Measurements from ENCODE around the gene SEZ6L.

The SEZ6L gene

DNA sequence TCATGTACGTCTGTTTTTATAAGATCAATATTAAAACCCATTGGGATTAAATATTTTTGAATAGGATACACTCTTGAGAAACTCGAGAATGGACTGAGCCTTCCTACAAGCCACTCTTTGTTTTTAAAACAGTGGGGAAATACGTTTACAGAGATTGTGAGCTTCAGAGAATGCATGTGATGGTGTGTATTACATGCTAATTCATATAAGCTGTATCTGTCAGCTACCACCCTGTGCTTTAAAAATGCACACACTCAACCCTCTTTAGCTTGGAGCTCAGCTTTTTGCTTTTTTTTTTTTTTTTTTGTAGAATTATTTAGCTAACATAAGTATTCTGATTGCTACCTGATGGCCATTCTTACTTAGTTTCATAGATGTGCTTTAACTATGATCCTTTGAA, 213.5 kb downstream of the SEZ6L start:
- H3K36me3 ChIP-seq (ENCODE audit: control insufficient read depth, insufficient read depth, low read length), result no peaks in the 10 kb centered on the region
- no peak overlapping the region for H3K4me3 ChIP-seq (ENCODE audit: extremely low read depth, insufficient read depth, low read length, poor library complexity, severe bottlenecking)
- no CpG with 5 or more reads among the region's 3 CpGs for WGBS, 2 experiments (ENCODE audit: insufficient coverage in 2 of 2)
- no peaks in the 10 kb centered on the region for H3K9me3 ChIP-seq (ENCODE audit: control insufficient read depth, low read length)
- no peak overlapping the region for H3K27ac ChIP-seq (ENCODE audit: low read depth, low read length, severe bottlenecking)
- H3K4me1 ChIP-seq (ENCODE audit: control insufficient read depth, insufficient read depth, low read length, poor library complexity, severe bottlenecking), result no peaks in the 10 kb centered on the region

DNA sequence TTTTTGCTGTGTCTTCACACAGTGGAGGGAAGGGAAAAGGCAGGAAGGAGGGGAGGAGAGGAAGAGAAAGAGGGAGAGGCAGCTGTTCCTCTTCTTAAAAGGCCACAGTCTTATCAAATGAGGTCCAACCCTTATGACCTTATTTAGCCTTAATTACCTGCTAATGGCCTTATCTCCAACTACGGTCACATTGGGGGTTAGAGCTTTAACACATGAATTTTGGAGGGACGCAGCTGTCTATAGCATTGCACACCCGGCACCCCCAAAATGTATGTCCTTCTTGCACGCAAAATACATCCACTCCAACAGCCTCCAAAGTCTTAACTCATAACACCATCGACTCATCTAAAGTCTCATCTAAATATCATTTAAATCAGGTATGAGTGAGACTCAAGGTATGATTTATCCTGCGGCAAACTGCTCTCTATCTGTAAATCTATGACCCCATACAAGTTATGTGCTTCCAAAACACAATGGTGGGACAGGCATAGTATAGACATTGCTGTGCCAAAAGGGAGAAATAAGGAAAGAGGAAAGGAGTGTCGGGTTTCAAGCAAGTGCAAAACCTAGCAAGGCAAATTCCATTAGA, 214.8 kb downstream of the SEZ6L start:
- H3K4me3 ChIP-seq (ENCODE audit: extremely low read depth, insufficient read depth, low read length, poor library complexity, severe bottlenecking), result no peak overlapping the region
- no peak overlapping the region for H3K27ac ChIP-seq (ENCODE audit: low read depth, low read length, severe bottlenecking)
- no peaks in the 10 kb centered on the region for H3K4me1 ChIP-seq (ENCODE audit: control insufficient read depth, insufficient read depth, low read length, poor library complexity, severe bottlenecking)
- no peaks in the 10 kb centered on the region for H3K9me3 ChIP-seq (ENCODE audit: control insufficient read depth, low read length)
- WGBS, 2 experiments (ENCODE audit: insufficient coverage in 2 of 2), result 71 to 88% methylated on average over 4 to 6 of the region's 7 CpGs
- no peaks in the 10 kb centered on the region for H3K36me3 ChIP-seq (ENCODE audit: control insufficient read depth, insufficient read depth, low read length)

DNA sequence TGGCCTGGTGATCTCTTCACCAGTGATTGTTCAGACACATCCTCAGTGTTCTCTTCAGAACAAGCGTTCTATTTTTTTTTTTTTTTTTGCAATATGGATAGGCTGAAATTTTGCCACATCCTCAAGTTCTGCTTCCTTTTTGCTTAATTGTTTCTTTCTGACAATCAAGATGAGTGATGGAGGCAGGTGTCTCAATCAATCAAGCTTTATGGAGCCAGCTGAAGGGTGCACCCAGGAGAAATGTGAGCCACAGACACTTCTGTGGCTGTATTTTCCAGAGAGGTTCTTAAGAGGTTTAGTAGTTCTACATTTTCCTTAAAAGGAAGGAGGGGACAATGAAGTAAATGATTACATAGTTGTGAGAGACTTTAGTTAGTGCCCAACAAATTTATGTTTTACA, 215.9 kb downstream of the SEZ6L start:
- no CpG with 5 or more reads among the region's 1 CpG for WGBS, 2 experiments (ENCODE audit: insufficient coverage in 2 of 2)

GRCh38 chr22:26389125-26389524, 219.9 kb downstream of the SEZ6L start:
- 80% methylated on average over 1 of the region's 3 CpGs; no CpG with 5 or more reads in 1 of the 2 experiments for WGBS, 2 experiments (ENCODE audit: insufficient coverage in 2 of 2)
- no peaks in the 10 kb centered on the region for H3K9me3 ChIP-seq (ENCODE audit: control insufficient read depth, low read length)
- H3K27ac ChIP-seq (ENCODE audit: low read depth, low read length, severe bottlenecking), result no peak overlapping the region
- no peaks in the 10 kb centered on the region for H3K4me1 ChIP-seq (ENCODE audit: control insufficient read depth, insufficient read depth, low read length, poor library complexity, severe bottlenecking)
- no peak overlapping the region for H3K4me3 ChIP-seq (ENCODE audit: extremely low read depth, insufficient read depth, low read length, poor library complexity, severe bottlenecking)
- no peaks in the 10 kb centered on the region for H3K36me3 ChIP-seq (ENCODE audit: control insufficient read depth, insufficient read depth, low read length)

More for the DNA sequence above, 215.9 kb downstream of the SEZ6L start:
- H3K9me3 ChIP-seq (ENCODE audit: control insufficient read depth, low read length), result no peaks in the 10 kb centered on the region
- no peak overlapping the region for H3K27ac ChIP-seq (ENCODE audit: low read depth, low read length, severe bottlenecking)
- no peaks in the 10 kb centered on the region for H3K4me1 ChIP-seq (ENCODE audit: control insufficient read depth, insufficient read depth, low read length, poor library complexity, severe bottlenecking)
- no peaks in the 10 kb centered on the region for H3K36me3 ChIP-seq (ENCODE audit: control insufficient read depth, insufficient read depth, low read length)
- no peak overlapping the region for H3K4me3 ChIP-seq (ENCODE audit: extremely low read depth, insufficient read depth, low read length, poor library complexity, severe bottlenecking)

- H3K36me3 ChIP-seq (ENCODE audit: control insufficient read depth, insufficient read depth, low read length), result no peaks in the 10 kb centered on the region
- H3K4me3 ChIP-seq (ENCODE audit: extremely low read depth, insufficient read depth, low read length, poor library complexity, severe bottlenecking), result no peak overlapping the region
- 88 to 100% methylated on average over 1 of the region's 1 CpG for WGBS, 2 experiments (ENCODE audit: insufficient coverage in 2 of 2)
- H3K27ac ChIP-seq (ENCODE audit: low read depth, low read length, severe bottlenecking), result no peak overlapping the region
- H3K4me1 ChIP-seq (ENCODE audit: control insufficient read depth, insufficient read depth, low read length, poor library complexity, severe bottlenecking), result no peaks in the 10 kb centered on the region
- H3K9me3 ChIP-seq (ENCODE audit: control insufficient read depth, low read length), result no peaks in the 10 kb centered on the region
These were observed 221.8 kb downstream of the SEZ6L start for GRCh38 chr22:26391091-26391490.

DNA sequence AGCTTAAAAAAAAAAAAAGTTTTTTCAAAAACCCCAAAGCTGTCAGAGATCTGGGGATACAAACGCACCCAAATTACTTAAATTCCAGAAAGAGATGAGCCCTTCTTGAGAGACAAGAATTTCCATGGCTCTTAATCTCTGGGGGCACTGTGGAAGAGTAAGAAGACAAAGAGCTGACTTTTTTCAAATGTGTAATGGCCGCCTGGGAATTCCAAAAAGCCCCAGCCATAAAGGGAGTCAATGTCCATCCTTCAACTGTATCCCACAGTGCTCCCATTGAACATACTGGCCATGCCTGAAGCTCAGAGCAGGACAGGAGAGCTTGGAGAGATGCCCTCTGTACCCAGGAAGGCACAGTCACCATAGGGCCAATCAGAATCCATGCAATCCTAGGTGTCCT, 222.4 kb downstream of the SEZ6L start:
- Histone ChIP-seq H3K9me3 (ENCODE audit: control insufficient read depth, low read length) (no peaks in the 10 kb centered on the region), H3K4me3 (ENCODE audit: extremely low read depth, insufficient read depth, low read length, poor library complexity, severe bottlenecking) (no peak overlapping the region), H3K4me1 (ENCODE audit: control insufficient read depth, insufficient read depth, low read length, poor library complexity, severe bottlenecking) (no peaks in the 10 kb centered on the region), H3K27ac (ENCODE audit: low read depth, low read length, severe bottlenecking) (no peak overlapping the region), H3K36me3 (ENCODE audit: control insufficient read depth, insufficient read depth, low read length) (no peaks in the 10 kb centered on the region)
- WGBS, 2 experiments (ENCODE audit: insufficient coverage in 2 of 2), result 78 to 91% methylated on average over 1 to 2 of the region's 2 CpGs

DNA sequence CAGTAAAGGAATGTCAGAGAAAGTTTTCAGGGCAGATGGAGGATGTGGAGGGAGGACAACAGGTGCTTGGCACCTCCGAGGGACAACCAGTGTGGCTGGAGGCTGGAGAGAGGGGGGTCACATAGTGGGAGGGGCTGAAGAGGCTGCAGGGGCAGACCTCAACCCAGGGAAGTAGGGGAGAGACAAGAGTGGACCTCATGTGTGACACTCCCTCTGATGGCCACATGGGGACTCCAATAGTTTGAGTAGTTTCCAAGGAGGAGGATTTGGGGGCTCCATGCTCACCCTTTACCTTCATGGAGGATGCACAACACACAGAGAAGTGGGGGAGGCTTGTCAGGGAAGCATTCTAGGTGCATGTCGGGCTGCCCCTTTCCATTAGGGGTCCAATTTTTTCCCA, 224.7 kb downstream of the SEZ6L start:
- Histone ChIP-seq H3K27ac (ENCODE audit: low read depth, low read length, severe bottlenecking) (no peak overlapping the region), H3K36me3 (ENCODE audit: control insufficient read depth, insufficient read depth, low read length) (no peaks in the 10 kb centered on the region), H3K4me3 (ENCODE audit: extremely low read depth, insufficient read depth, low read length, poor library complexity, severe bottlenecking) (no peak overlapping the region), H3K4me1 (ENCODE audit: control insufficient read depth, insufficient read depth, low read length, poor library complexity, severe bottlenecking) (no peaks in the 10 kb centered on the region), H3K9me3 (ENCODE audit: control insufficient read depth, low read length) (no peaks in the 10 kb centered on the region)
- 63 to 75% methylated on average over 2 of the region's 2 CpGs for WGBS, 2 experiments (ENCODE audit: insufficient coverage in 2 of 2)

DNA sequence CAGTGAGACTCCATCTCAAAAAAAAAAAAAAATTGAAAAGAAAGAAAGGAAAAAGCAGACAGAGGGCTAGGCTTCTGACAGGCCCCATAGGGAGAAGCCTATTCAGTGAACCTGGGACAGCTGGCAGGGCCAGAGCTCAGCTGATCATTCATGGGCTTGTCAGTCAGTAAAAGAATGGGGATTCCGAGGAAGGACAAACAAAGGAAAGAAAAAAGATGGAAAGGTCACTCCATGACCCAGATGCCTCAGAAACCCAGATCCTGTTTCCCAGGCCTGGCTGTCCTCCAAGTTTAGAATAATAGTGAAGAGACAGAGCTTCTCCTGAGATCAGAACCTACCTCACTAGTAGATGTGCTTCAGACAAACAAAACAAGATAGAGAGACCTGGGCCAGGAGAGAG, 225.5 kb downstream of the SEZ6L start:
- no peak overlapping the region for H3K27ac ChIP-seq (ENCODE audit: low read depth, low read length, severe bottlenecking)
- H3K4me1 ChIP-seq (ENCODE audit: control insufficient read depth, insufficient read depth, low read length, poor library complexity, severe bottlenecking), result no peaks in the 10 kb centered on the region
- WGBS, 2 experiments (ENCODE audit: insufficient coverage in 2 of 2), result 40% methylated on average over 1 of the region's 1 CpG
- H3K36me3 ChIP-seq (ENCODE audit: control insufficient read depth, insufficient read depth, low read length), result no peaks in the 10 kb centered on the region
- H3K4me3 ChIP-seq (ENCODE audit: extremely low read depth, insufficient read depth, low read length, poor library complexity, severe bottlenecking), result no peak overlapping the region
- no peaks in the 10 kb centered on the region for H3K9me3 ChIP-seq (ENCODE audit: control insufficient read depth, low read length)

GRCh38 chr22:26395926-26396325, 226.7 kb downstream of the SEZ6L start:
- WGBS, 2 experiments (ENCODE audit: insufficient coverage in 2 of 2), result 44 to 56% methylated on average over 3 to 4 of the region's 5 CpGs
- H3K9me3 ChIP-seq (ENCODE audit: control insufficient read depth, low read length), result no peaks in the 10 kb centered on the region

DNA sequence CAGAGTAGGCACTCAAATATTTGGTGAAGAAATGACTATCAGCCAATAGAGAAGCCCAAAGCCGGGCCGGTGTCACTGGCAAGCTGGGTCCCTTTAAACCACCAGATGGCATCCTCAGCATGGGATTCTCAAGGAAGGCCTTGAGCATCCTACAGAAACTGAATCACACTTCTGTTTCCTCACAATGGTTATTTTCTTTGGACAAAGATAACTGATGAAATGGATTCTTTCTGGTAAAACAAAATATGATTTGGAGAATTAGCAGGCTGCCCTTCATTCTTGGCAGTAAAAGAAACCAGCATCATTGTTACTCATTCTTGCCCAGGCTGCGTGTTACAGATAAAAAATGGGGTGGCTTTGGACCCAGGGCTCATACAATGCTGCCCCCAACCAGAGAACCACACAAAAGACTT, 229.5 kb downstream of the SEZ6L start:
- Histone ChIP-seq H3K4me3 (ENCODE audit: extremely low read depth, insufficient read depth, low read length, poor library complexity, severe bottlenecking) (no peak overlapping the region), H3K4me1 (ENCODE audit: control insufficient read depth, insufficient read depth, low read length, poor library complexity, severe bottlenecking) (no peaks in the 10 kb centered on the region), H3K27ac (ENCODE audit: low read depth, low read length, severe bottlenecking) (no peak overlapping the region), H3K9me3 (ENCODE audit: control insufficient read depth, low read length) (no peaks in the 10 kb centered on the region), H3K36me3 (ENCODE audit: control insufficient read depth, insufficient read depth, low read length) (no peaks in the 10 kb centered on the region)
- 9 to 25% methylated on average over 2 of the region's 3 CpGs for WGBS, 2 experiments (ENCODE audit: insufficient coverage in 2 of 2)

More at GRCh38 chr22:26395926-26396325, 226.7 kb downstream of the SEZ6L start:
- Histone ChIP-seq H3K4me1 (ENCODE audit: control insufficient read depth, insufficient read depth, low read length, poor library complexity, severe bottlenecking) (no peaks in the 10 kb centered on the region), H3K36me3 (ENCODE audit: control insufficient read depth, insufficient read depth, low read length) (no peaks in the 10 kb centered on the region), H3K4me3 (ENCODE audit: extremely low read depth, insufficient read depth, low read length, poor library complexity, severe bottlenecking) (no peak overlapping the region), H3K27ac (ENCODE audit: low read depth, low read length, severe bottlenecking) (no peak overlapping the region)

GRCh38 chr22:26399289-26399688, 230.0 kb downstream of the SEZ6L start:
- WGBS, 2 experiments (ENCODE audit: insufficient coverage in 2 of 2), result no CpG with 5 or more reads among the region's 1 CpG

More at GRCh38 chr22:26399289-26399688, 230.0 kb downstream of the SEZ6L start:
- H3K9me3 ChIP-seq (ENCODE audit: control insufficient read depth, low read length), result no peaks in the 10 kb centered on the region
- H3K36me3 ChIP-seq (ENCODE audit: control insufficient read depth, insufficient read depth, low read length), result no peaks in the 10 kb centered on the region
- no peaks in the 10 kb centered on the region for H3K4me1 ChIP-seq (ENCODE audit: control insufficient read depth, insufficient read depth, low read length, poor library complexity, severe bottlenecking)
- H3K27ac ChIP-seq (ENCODE audit: low read depth, low read length, severe bottlenecking), result no peak overlapping the region
- no peak overlapping the region for H3K4me3 ChIP-seq (ENCODE audit: extremely low read depth, insufficient read depth, low read length, poor library complexity, severe bottlenecking)

Measured in mesodermal cell (in vitro differentiated cells).